HG03175 (cell line): ENCODE data around the gene OGG1.

Experiments used
- ATAC-seq: cut with Tn5 transposase; IDR thresholded peaks from one replicate; pipeline ENCODE4 v1.9.1; 2021; ENCODE audit warnings: mild to moderate bottlenecking, moderate library complexity; ENCODE audit not compliant: unreplicated experiment

Gene OGG1

GRCh38 chr3:9749645-9750555 is at the start of gene OGG1:
Gene OGG1 (plus strand): TSS chr3:9749952. CDS start chr3:9750287, 335 bp downstream.
- ATAC-seq: peak; percentile 93

GRCh38 chr3:9700536-9700935 is 49.2 kb upstream of the OGG1 start:
- no peak for ATAC-seq

- no peak for ATAC-seq
Observed at GRCh38 chr3:9701006-9701405, 48.7 kb upstream of the OGG1 start.

- no peak for ATAC-seq
Observed at GRCh38 chr3:9701711-9702110, 48.0 kb upstream of the OGG1 start.

- ATAC-seq: no peak
Observed at GRCh38 chr3:9703240-9703639, 46.5 kb upstream of the OGG1 start.

- ATAC-seq: no peak
Observed at GRCh38 chr3:9703736-9704346, 45.9 kb upstream of the OGG1 start, which contains the start of gene CPNE9. Gene CPNE9 (plus strand): TSS chr3:9703833. CDS start chr3:9703997, 164 bp downstream.

DNA sequence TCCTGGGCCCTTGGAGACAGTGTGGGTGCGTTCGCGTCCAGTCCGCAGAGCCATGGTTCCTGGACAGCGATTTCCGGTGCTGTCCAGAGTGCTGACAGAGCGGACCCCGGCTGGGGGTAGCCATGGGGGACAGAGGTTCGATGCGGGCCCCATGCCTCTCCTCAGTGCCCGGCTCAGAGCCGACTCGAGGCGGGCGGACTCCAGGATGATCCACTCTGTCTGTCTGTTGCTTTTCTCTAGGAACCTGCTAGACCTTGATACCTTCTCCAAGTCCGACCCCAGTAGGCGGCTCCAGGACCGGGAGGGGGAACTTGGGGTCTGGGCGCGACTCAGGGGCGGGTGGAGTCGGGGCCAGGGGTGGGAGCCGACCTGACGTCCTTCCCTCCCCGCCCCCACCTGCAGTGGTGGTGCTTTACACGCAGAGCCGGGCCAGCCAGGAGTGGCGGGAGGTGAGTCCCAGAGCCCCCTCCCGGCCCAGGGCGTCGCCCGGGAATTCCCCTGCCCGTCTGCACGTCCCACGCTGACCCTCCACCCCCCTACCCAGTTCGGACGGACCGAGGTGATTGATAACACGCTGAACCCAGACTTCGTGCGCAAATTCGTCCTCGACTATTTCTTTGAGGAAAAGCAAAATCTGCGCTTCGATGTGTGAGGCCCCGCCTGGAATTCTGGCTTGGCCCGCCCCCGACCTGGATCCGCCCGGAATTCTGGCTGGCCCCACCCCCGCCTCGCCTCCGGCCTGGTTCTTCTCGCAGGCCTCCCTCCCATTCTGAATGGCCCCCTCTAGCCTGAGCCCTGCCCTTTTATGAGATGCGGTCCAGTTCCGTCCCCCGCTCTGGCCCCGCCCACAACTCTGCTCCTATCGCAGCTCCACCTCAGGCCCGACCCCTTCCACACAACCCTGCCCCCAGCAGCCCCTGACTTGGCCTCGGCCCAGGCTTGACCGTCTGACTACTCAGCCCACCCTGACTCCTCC is 45.1 kb upstream of the OGG1 start:
- no peak for ATAC-seq

GRCh38 chr3:9710174-9710739 is 39.5 kb upstream of the OGG1 start:
- ATAC-seq: no peak

- no peak for ATAC-seq
Observed at GRCh38 chr3:9712415-9712814, 37.3 kb upstream of the OGG1 start.

DNA sequence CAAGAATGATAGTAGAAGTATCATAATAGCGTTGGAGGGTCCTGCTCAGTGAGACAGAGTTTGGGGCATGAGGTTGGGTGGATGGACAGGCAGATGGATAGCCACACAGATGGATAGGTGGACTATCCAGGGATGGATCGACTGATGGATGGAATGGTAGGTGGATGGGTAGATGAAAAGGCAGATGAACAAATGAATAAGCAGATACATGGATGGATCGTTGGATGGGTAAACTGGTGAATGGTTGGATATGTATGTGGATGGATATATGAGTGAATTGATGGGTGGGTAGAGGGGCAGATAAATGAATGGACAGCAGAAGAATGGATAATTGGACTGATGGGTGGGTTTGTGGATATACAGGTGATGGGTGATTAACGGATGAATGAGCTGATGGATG is 36.6 kb upstream of the OGG1 start:
- no peak for ATAC-seq

- ATAC-seq: no peak
Observed at GRCh38 chr3:9715136-9715535, 34.6 kb upstream of the OGG1 start.

GRCh38 chr3:9715764-9716437 is 33.9 kb upstream of the OGG1 start:
- no peak for ATAC-seq

GRCh38 chr3:9716801-9717555 is 32.8 kb upstream of the OGG1 start:
- ATAC-seq: no peak

GRCh38 chr3:9717563-9717962 is 32.2 kb upstream of the OGG1 start:
- no peak for ATAC-seq

DNA sequence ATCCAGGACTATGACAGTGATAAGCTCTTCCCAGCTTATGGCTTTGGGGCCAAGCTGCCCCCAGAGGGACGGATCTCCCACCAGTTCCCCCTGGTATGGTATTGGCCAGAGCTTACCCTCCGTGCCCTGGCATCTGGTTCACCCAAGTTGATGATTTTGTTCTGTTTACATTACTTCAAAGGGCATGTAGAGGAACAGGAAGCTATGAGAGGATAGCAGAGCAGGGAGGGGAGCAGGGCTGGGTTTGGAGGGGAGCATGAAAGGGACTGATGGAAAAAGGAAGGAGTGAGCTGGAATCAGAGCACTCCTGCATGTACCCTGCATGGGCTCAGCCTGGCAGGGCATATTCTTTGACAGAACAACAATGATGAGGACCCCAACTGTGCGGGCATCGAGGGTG is 31.6 kb upstream of the OGG1 start:
- no peak for ATAC-seq

GRCh38 chr3:9721015-9721699 is 28.6 kb upstream of the OGG1 start:
- ATAC-seq: no peak

DNA sequence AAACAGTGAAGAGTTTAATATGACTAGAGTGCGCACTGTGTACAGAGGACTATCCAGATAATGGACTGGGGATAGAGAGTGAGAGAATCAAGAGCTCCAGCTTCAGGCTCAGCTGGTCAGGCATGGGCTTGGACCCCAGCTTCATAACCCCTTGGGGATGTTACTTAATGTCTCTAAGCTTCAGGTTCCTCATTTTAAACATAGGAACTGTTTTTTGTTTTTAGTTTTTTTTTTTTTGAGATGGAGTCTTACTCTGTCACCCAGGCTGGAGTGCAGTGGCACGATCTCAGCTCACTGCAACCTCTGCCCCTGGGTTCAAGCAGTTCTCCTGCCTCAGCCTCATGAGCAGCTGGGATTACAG is 28.1 kb upstream of the OGG1 start:
- ATAC-seq: no peak

GRCh38 chr3:9725775-9726515 is 23.8 kb upstream of the OGG1 start:
- ATAC-seq: no peak
